ENCODE measurements around the gene DPP10.
"Not testable (repeated sequence)": the region's sequence is repeated elsewhere in the genome, so short reads cannot be mapped to it uniquely, and the experiment has no call there.

DPP10 gene

GRCh38 chr2:114442510-114442909 is at the start of gene DPP10:
DPP10 (plus strand) TSS chr2:114442641.
- peak; percentile 48 for DNase-seq

- no peak for DNase-seq
Measured at GRCh38 chr2:114400890-114401289, 41.6 kb upstream of the DPP10 start.

- DNase-seq: no peak
Measured at GRCh38 chr2:114405247-114406116, 37.0 kb upstream of the DPP10 start.

GRCh38 chr2:114406347-114406746 is 36.1 kb upstream of the DPP10 start:
- no peak for DNase-seq

GRCh38 chr2:114407353-114407752 is 35.1 kb upstream of the DPP10 start:
- not testable (repeated sequence) for DNase-seq

GRCh38 chr2:114421781-114422180 is 20.7 kb upstream of the DPP10 start:
- DNase-seq: no peak

- peak; percentile 23 for DNase-seq
Measured at GRCh38 chr2:114424699-114425098, 17.7 kb upstream of the DPP10 start.

- no peak for DNase-seq
Measured at GRCh38 chr2:114426756-114427155, 15.7 kb upstream of the DPP10 start.

- DNase-seq: no peak
Measured at GRCh38 chr2:114436329-114436728, 6.1 kb upstream of the DPP10 start.

GRCh38 chr2:114446571-114446970 is 4.1 kb downstream of the DPP10 start:
- no peak for DNase-seq

GRCh38 chr2:114450639-114451038 is 8.2 kb downstream of the DPP10 start:
- DNase-seq: no peak

GRCh38 chr2:114456566-114456965 is 14.1 kb downstream of the DPP10 start:
- DNase-seq: no peak

GRCh38 chr2:114457956-114458355 is 15.5 kb downstream of the DPP10 start:
- DNase-seq: no peak

GRCh38 chr2:114461116-114461515 is 18.7 kb downstream of the DPP10 start:
- no peak for DNase-seq

- no peak for DNase-seq
Measured at GRCh38 chr2:114464961-114465706, 22.7 kb downstream of the DPP10 start.

- no peak for DNase-seq
Measured at GRCh38 chr2:114468343-114468742, 25.9 kb downstream of the DPP10 start.

GRCh38 chr2:114472246-114472645 is 29.8 kb downstream of the DPP10 start:
- DNase-seq: no peak

- no peak for DNase-seq
Measured at GRCh38 chr2:114472726-114473125, 30.3 kb downstream of the DPP10 start.

GRCh38 chr2:114488841-114489530 is 46.5 kb downstream of the DPP10 start:
- peak; percentile 77 for DNase-seq

- DNase-seq: no peak
Measured at GRCh38 chr2:114495046-114495445, 52.6 kb downstream of the DPP10 start.

- DNase-seq: no peak
Measured at GRCh38 chr2:114496959-114497358, 54.5 kb downstream of the DPP10 start.

- DNase-seq: no peak
Measured at GRCh38 chr2:114499101-114499500, 56.7 kb downstream of the DPP10 start.

- no peak for DNase-seq
Measured at GRCh38 chr2:114507744-114508143, 65.3 kb downstream of the DPP10 start.
